Nephron progenitor cell (in vitro differentiated cells): ENCODE data around the gene HSPG2.

Source experiments
- DNase-seq: peaks from one replicate; pipeline ENCODE4 v3.0.0; 2021
- H3K27ac Mint-ChIP-seq: 2 replicates; pipeline ENCODE4 v1.8.0; 2021; ENCODE audit warnings: mild to moderate bottlenecking, moderate library complexity, mixed read lengths
- H3K27me3 Mint-ChIP-seq: 2 replicates; pipeline ENCODE4 v1.8.0; 2021; ENCODE audit warnings: mild to moderate bottlenecking, low read depth, mixed read lengths; ENCODE audit not compliant: poor library complexity
- H3K36me3 Mint-ChIP-seq: 2 replicates; pipeline ENCODE4 v1.8.0; 2021; ENCODE audit warnings: low read depth, mixed read lengths
- H3K4me1 Mint-ChIP-seq: 2 replicates; pipeline ENCODE4 v1.8.0; 2021; ENCODE audit warnings: mixed read lengths
- H3K4me3 Mint-ChIP-seq: 2 replicates; pipeline ENCODE4 v1.8.0; 2021; ENCODE audit warnings: mild to moderate bottlenecking, moderate library complexity, mixed read lengths
- H3K9me3 Mint-ChIP-seq: 2 replicates; pipeline ENCODE4 v1.8.0; 2021; ENCODE audit warnings: mild to moderate bottlenecking, moderate library complexity, mixed read lengths
- TF ChIP-seq, protein P1 (sequence below): fragments of 200-600 bp; sonication (generic); IDR thresholded peaks from 2 replicates; pipeline ENCODE4 v1.5.0; 2021; ENCODE audit warnings: antibody characterized with exemption

The HSPG2 gene

DNA sequence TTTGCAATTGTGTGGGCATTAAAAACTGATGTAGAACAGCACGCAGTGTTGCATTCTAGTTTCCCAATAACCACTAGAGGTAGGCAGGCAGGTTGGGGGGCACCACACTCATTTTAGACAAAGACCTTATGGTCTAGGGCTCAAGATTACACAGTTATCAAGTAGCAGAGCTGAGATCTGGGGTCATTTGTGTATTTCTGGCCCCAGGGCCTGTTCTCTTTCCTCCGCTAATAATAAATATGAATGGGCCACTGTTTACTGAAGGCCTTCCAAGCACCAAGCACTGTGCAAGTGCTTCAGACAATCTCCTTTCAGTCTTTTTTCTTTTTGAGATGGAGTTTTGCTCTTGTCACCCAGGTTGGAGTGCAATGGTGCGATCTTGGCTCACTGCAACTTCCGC is 101.1 kb downstream of the HSPG2 start:
- no peak overlapping the region for H3K27ac Mint-ChIP-seq
- no peak overlapping the region for H3K4me3 Mint-ChIP-seq
- TF ChIP-seq, protein P1, sequence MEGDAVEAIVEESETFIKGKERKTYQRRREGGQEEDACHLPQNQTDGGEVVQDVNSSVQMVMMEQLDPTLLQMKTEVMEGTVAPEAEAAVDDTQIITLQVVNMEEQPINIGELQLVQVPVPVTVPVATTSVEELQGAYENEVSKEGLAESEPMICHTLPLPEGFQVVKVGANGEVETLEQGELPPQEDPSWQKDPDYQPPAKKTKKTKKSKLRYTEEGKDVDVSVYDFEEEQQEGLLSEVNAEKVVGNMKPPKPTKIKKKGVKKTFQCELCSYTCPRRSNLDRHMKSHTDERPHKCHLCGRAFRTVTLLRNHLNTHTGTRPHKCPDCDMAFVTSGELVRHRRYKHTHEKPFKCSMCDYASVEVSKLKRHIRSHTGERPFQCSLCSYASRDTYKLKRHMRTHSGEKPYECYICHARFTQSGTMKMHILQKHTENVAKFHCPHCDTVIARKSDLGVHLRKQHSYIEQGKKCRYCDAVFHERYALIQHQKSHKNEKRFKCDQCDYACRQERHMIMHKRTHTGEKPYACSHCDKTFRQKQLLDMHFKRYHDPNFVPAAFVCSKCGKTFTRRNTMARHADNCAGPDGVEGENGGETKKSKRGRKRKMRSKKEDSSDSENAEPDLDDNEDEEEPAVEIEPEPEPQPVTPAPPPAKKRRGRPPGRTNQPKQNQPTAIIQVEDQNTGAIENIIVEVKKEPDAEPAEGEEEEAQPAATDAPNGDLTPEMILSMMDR, result no peak
- H3K36me3 Mint-ChIP-seq, result peaks cover 52% of the 10 kb centered on the region
- no peak for DNase-seq
- H3K27me3 Mint-ChIP-seq, result peaks cover 2% of the 10 kb centered on the region
- H3K9me3 Mint-ChIP-seq, result peaks cover 24% of the 10 kb centered on the region
- H3K4me1 Mint-ChIP-seq, result no peaks in the 10 kb centered on the region

DNA sequence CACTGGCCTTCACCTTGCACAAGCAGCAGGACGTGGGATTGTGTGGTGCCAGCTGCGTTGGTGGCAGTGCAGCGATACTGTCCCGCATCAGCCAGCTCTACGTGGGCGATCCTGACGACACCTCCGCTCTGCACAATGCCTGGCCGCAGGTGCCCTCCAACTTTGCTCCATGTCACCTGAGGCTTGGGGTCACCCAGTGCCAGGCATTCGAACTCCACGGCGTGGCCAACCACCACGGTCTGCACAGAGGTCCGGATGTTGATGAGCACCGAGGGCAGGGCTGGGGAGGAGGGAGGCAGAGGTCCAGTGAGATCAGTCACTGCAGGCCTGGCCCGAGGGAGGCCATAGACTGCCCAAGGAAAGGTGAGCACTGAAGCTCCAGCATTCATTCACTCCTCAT is 102.4 kb downstream of the HSPG2 start:
- TF ChIP-seq, protein P1, result no peak
- Mint-ChIP-seq H3K27me3 (peaks cover 2% of the 10 kb centered on the region), H3K27ac (no peak overlapping the region), H3K9me3 (peaks cover 24% of the 10 kb centered on the region), H3K4me1 (no peaks in the 10 kb centered on the region), H3K4me3 (no peak overlapping the region), H3K36me3 (peaks cover 52% of the 10 kb centered on the region)
- DNase-seq, result no peak

DNA sequence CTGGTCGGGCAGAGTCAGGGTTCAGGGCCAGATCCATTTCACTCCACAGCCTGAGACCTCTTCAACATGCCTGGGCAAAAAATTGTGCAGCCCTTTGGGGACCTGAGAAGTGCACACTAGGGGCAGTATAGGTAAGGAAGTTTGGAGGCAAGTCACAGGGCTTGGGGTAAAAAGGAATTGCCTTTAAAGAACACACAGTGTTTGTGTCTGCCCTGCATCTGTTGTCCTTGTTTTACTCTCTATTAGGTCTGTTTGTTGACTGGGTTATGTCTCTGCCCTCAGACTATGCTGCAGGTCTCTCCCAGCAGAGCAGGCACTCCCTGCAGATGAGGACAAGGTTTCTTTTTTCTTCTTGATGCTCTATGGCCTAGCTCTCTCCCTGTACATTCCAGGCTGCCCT is 103.0 kb downstream of the HSPG2 start:
- TF ChIP-seq, protein P1, result no peak
- Mint-ChIP-seq H3K4me1 (no peaks in the 10 kb centered on the region), H3K36me3 (peaks cover 52% of the 10 kb centered on the region), H3K4me3 (no peak overlapping the region), H3K9me3 (peaks cover 24% of the 10 kb centered on the region), H3K27ac (peak overlapping the region; percentile 36), H3K27me3 (peaks cover 2% of the 10 kb centered on the region)
- DNase-seq, result no peak

DNA sequence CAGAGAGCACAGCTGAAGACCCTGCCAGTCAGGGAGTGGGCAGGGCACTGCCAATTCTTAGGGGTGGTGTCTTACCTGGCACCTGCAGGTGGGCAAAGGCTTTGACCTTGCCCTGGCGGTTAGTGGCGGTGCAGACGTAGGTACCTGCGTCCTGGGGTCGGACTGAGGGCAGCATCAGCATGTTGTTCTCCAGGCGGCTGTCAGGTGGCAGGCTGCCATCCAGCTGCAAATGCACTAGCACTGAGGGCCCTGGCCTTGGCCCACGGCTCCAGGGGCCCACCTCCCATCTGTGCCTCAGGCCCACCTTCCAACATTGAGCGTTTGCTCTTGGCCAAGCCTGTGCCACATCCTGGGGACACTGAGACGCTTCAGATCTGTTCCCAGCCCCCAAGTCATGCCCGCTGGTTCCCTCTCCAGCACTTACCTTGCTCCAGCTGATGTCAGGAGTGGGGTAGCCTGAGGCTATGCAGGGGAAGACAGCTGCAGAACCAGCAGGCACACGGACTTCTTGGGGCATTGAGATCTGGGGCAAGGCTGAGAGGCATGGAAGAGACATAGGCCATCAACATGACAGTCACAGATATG is 103.6 kb downstream of the HSPG2 start:
- Mint-ChIP-seq H3K36me3 (peaks cover 51% of the 10 kb centered on the region), H3K27ac (no peak overlapping the region), H3K9me3 (peaks cover 24% of the 10 kb centered on the region), H3K4me3 (no peak overlapping the region), H3K4me1 (no peaks in the 10 kb centered on the region), H3K27me3 (peaks cover 2% of the 10 kb centered on the region)
- no peak for DNase-seq
- TF ChIP-seq, protein P1, result no peak

DNA sequence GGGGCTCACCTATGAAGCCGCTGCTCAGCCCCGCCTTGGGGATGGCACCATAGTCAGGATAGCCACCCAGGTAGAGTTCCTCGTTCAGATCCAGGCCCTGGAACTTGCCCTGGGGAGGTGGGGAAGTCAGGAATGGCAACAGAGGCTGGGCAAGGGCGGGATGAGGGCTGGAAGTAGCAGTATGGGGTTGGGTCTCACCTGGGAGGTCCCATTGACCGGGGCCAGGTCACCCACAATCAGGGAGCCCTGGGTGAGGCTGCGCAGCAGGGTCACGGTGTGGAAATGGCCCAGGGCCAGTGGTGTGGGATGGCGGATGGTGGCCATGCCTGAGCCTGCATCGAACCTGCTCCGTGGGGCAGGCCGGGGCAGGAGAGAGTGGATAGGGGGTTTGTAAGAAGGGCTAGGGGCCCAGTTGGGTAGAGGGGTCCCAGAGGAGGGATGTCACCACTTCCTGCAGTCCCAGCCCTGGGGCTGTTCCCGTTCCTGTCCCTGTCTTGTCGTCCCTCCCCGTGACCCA is 105.6 kb downstream of the HSPG2 start:
- TF ChIP-seq, protein P1, result no peak
- H3K9me3 Mint-ChIP-seq, result peaks cover 24% of the 10 kb centered on the region
- H3K27ac Mint-ChIP-seq, result no peak overlapping the region
- H3K36me3 Mint-ChIP-seq, result peaks cover 49% of the 10 kb centered on the region
- no peak for DNase-seq
- H3K27me3 Mint-ChIP-seq, result peaks cover 2% of the 10 kb centered on the region
- H3K4me1 Mint-ChIP-seq, result no peaks in the 10 kb centered on the region
- H3K4me3 Mint-ChIP-seq, result no peak overlapping the region

DNA sequence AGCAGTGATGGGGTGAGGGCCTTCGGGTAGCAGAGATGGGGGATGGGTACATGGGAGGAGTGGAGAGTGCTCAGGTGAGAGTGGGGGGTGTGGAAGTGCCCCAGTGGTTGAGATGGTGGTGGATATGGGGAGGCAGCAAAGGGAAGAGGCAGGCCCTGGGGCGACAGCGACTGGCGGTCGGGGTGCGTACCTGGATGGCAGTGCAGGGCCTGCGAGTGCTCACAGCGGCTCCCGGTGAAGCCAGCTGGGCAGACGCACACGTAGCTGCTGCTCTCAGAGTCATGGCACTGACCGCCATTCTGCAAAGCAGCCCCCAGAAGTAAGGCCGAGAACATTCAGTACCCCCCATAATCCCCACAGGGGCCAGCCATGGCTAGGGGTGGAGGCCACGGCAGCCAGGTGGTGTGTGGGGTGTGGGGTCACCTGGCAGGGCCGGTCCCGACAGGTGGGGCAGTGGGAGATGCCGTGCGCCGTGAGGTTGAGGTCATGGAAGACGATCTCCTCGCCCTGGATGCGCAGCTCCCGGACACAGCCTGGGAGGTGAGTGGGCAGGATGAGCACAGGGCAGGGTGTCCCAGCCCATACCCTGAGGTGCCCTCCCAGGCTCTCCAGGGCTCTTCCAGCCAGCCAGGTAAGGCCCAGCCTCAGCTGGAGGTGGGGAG is 106.2 kb downstream of the HSPG2 start:
- H3K9me3 Mint-ChIP-seq, result peaks cover 24% of the 10 kb centered on the region
- TF ChIP-seq, protein P1, result no peak
- no peak overlapping the region for H3K4me3 Mint-ChIP-seq
- H3K27me3 Mint-ChIP-seq, result peaks cover 2% of the 10 kb centered on the region
- no peak overlapping the region for H3K27ac Mint-ChIP-seq
- H3K4me1 Mint-ChIP-seq, result no peaks in the 10 kb centered on the region
- peaks cover 47% of the 10 kb centered on the region for H3K36me3 Mint-ChIP-seq
- DNase-seq, result no peak
